ENCODE data around the gene SIAH2. TPM values are rescaled to one million over a fixed set of nuclear protein-coding genes. Genes with fewer than 3 reads are reported as not detected.

SIAH2 gene
- total RNA-seq, 1 experiment from 2014 or later: 17.1 TPM

DNA sequence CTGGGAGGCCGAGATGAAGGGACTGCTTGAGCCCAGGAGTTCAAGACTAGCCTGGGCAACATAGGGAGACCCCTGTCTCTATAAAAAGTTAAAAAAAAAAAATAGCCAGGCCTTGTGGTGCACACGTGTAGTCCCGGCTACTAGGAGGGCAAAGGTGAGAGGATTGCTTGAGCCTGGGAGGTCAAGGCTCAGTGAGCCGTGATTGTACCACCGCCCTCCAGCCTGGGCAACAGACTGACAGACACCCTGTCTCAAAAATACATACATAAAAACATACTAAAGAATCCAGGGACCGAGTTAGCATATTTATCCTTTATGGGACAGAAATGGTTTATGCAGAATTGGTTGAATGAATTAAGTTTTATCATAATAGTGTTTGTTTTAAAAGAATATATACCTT, 13.7 kb downstream of the SIAH2 start (continued):
- TF ChIP-seq, protein P1, sequence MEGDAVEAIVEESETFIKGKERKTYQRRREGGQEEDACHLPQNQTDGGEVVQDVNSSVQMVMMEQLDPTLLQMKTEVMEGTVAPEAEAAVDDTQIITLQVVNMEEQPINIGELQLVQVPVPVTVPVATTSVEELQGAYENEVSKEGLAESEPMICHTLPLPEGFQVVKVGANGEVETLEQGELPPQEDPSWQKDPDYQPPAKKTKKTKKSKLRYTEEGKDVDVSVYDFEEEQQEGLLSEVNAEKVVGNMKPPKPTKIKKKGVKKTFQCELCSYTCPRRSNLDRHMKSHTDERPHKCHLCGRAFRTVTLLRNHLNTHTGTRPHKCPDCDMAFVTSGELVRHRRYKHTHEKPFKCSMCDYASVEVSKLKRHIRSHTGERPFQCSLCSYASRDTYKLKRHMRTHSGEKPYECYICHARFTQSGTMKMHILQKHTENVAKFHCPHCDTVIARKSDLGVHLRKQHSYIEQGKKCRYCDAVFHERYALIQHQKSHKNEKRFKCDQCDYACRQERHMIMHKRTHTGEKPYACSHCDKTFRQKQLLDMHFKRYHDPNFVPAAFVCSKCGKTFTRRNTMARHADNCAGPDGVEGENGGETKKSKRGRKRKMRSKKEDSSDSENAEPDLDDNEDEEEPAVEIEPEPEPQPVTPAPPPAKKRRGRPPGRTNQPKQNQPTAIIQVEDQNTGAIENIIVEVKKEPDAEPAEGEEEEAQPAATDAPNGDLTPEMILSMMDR (IDR thresholded peaks at IDR 0.05): no peak
- TF ChIP-seq, protein P2, sequence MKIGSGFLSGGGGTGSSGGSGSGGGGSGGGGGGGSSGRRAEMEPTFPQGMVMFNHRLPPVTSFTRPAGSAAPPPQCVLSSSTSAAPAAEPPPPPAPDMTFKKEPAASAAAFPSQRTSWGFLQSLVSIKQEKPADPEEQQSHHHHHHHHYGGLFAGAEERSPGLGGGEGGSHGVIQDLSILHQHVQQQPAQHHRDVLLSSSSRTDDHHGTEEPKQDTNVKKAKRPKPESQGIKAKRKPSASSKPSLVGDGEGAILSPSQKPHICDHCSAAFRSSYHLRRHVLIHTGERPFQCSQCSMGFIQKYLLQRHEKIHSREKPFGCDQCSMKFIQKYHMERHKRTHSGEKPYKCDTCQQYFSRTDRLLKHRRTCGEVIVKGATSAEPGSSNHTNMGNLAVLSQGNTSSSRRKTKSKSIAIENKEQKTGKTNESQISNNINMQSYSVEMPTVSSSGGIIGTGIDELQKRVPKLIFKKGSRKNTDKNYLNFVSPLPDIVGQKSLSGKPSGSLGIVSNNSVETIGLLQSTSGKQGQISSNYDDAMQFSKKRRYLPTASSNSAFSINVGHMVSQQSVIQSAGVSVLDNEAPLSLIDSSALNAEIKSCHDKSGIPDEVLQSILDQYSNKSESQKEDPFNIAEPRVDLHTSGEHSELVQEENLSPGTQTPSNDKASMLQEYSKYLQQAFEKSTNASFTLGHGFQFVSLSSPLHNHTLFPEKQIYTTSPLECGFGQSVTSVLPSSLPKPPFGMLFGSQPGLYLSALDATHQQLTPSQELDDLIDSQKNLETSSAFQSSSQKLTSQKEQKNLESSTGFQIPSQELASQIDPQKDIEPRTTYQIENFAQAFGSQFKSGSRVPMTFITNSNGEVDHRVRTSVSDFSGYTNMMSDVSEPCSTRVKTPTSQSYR (CRISPR knock-in tag; IDR thresholded peaks at IDR 0.05): no peak
- TF ChIP-seq, protein P3, sequence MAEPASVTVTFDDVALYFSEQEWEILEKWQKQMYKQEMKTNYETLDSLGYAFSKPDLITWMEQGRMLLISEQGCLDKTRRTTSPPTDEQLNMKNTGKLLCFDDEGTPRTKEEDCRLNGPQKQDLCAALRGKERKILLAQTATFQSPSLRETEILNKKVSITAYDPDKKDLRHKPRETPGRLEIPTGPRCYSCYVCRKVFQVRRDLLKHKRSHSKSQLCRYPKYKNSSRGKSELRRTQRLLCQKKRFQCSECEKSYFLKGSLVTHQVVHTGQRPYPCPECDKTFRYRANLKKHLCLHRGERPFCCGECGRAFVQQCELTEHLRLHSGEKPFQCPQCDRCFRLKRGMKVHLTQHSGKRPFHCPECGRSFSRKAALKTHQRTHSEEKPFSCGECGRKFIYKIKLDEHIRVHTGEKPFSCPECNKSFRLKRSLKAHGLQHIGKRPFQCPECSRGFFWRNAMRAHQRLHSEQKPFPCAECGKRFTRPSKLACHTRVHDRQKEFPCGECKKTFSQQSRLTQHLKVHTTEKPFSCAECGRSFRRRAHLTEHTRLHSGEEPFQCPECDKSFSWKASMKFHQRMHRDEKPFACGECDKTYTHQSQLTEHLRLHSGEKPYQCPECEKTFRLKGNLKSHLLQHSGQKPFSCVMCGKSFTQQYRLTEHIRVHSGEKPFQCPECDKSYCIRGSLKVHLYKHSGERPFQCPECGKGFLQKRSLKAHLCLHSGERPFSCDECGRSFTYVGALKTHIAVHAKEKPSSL (CRISPR knock-in tag; conservative IDR thresholded peaks at IDR 0.05): no peak
- no peak for TF ChIP-seq MXD4 (CRISPR knock-in tag; IDR thresholded peaks at IDR 0.05; ENCODE audit: borderline replicate concordance)
- TF ChIP-seq, protein P4, sequence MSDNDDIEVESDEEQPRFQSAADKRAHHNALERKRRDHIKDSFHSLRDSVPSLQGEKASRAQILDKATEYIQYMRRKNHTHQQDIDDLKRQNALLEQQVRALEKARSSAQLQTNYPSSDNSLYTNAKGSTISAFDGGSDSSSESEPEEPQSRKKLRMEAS (CRISPR knock-in tag; IDR thresholded peaks at IDR 0.05): no peak
- TF ChIP-seq EMX1 (CRISPR knock-in tag; IDR thresholded peaks at IDR 0.05): no peak
- no peak for TF ChIP-seq ZNF423 (CRISPR knock-in tag; IDR thresholded peaks at IDR 0.05)
- TF ChIP-seq HMGA2 (CRISPR knock-in tag; IDR thresholded peaks at IDR 0.05): no peak
- TF ChIP-seq, protein P5, sequence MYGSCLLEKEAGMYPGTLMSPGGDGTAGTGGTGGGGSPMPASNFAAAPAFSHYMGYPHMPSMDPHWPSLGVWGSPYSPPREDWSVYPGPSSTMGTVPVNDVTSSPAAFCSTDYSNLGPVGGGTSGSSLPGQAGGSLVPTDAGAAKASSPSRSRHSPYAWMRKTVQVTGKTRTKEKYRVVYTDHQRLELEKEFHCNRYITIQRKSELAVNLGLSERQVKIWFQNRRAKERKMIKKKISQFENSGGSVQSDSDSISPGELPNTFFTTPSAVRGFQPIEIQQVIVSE (CRISPR knock-in tag; IDR thresholded peaks at IDR 0.05; ENCODE audit: borderline replicate concordance): no peak
- no peak for TF ChIP-seq TCF7 (CRISPR knock-in tag; IDR thresholded peaks at IDR 0.05; ENCODE audit: low read depth)

DNA sequence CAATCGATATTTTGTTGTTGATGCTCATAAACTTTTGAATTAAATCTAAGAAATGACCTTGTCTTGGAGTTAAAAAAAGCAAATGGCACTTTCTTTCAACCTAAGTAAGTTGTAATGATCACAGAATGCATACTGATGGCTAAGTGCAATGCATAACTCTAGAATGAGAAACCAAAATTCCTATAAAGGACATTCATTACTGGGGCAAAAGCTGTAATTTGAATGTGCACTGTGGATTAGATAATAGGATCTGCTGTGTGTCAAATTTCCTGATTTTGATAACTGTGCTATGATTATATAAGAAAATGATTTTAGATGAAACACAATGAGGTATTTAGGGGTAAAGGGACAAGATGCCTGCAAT, 14.3 kb downstream of the SIAH2 start:
- Mint-ChIP-seq H3K27me3 (ENCODE audit: low read depth) (no peaks in the 10 kb centered on the region), H3K27ac (no peak overlapping the region), H3K36me3 (no peaks in the 10 kb centered on the region), H3K4me1 (peaks cover 13% of the 10 kb centered on the region), H3K4me3 (no peak overlapping the region), H3K9me3 (no peaks in the 10 kb centered on the region)
- CTCF ChIA-PET: no interaction called here
- POLR2A ChIA-PET: no interaction called here
- DNase-seq (ENCODE audit: low spot score) (no peak), ATAC-seq (no peak)
- TF ChIP-seq NFATC4 (CRISPR knock-in tag; IDR thresholded peaks at IDR 0.05): no peak

DNA sequence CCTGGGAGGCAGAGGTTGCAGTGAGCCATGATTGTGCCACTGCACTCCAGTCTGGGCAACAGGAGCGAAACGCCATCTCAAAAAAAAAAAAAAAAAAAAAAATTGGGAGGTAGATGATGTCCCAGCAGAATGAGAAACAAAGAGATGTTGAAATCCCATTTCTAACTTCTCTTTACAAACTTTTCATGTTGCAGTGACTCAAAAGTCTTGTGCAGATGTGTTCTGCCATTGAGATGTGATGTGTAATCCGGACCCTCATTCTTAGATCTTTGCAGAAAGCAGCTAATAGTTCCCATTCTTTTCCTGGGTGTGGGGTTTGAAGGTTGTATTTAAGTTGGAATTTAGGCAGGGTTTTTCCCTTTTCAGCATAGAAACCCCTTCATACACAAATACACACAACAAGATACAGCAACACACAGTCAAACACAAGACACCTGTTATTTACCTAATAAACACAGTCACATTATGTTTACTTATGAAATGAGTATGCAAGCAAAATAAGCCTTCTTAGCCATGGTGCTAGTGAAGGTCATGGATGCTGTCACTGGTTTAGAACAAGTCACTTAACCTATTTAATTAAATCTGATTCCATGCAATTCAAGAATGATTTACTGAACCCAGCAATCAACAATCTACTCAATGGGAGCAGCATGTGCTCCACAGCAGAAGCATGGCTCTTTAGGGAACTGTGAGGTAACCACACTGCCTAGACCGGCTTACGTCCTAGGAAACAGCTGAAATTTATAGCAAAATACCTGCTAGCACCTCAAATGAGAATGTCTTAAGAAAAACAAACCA, 14.9 kb downstream of the SIAH2 start:
- ATAC-seq: peak; percentile 24; the same call in 1 of the 2 replicates
- Mint-ChIP-seq H3K27ac (no peak overlapping the region; the same call in 1 of the 2 replicates), H3K4me1 (peaks cover 13% of the 10 kb centered on the region)

More for the DNA sequence above, 14.9 kb downstream of the SIAH2 start:
- CTCF ChIA-PET: interaction anchor here (0.7 to 1.7 kb wide), 3 partner anchors 23 to 98 kb away, joined by 4 read pairs; no protein-coding TSS in a partner anchor
- Mint-ChIP-seq H3K9me3 (no peaks in the 10 kb centered on the region), H3K36me3 (no peaks in the 10 kb centered on the region), H3K27me3 (ENCODE audit: low read depth) (no peaks in the 10 kb centered on the region), H3K4me3 (no peak overlapping the region)
- no peak for DNase-seq (ENCODE audit: low spot score)
- TF ChIP-seq TEAD4 (CRISPR knock-in tag; IDR thresholded peaks at IDR 0.05): no peak
- no peak for TF ChIP-seq PRRX2 (CRISPR knock-in tag; IDR thresholded peaks at IDR 0.05)
- TF ChIP-seq, protein P6, sequence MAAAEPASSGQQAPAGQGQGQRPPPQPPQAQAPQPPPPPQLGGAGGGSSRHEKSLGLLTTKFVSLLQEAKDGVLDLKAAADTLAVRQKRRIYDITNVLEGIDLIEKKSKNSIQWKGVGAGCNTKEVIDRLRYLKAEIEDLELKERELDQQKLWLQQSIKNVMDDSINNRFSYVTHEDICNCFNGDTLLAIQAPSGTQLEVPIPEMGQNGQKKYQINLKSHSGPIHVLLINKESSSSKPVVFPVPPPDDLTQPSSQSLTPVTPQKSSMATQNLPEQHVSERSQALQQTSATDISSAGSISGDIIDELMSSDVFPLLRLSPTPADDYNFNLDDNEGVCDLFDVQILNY (CRISPR knock-in tag; IDR thresholded peaks at IDR 0.05): no peak
- TF ChIP-seq, protein P7, sequence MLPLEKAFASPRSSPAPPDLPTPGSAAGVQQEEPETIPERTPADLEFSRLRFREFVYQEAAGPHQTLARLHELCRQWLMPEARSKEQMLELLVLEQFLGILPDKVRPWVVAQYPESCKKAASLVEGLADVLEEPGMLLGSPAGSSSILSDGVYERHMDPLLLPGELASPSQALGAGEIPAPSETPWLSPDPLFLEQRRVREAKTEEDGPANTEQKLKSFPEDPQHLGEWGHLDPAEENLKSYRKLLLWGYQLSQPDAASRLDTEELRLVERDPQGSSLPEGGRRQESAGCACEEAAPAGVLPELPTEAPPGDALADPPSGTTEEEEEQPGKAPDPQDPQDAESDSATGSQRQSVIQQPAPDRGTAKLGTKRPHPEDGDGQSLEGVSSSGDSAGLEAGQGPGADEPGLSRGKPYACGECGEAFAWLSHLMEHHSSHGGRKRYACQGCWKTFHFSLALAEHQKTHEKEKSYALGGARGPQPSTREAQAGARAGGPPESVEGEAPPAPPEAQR (CRISPR knock-in tag; IDR thresholded peaks at IDR 0.05): no peak
- TF ChIP-seq, protein P3 (CRISPR knock-in tag; conservative IDR thresholded peaks at IDR 0.05): no peak
- POLR2A ChIA-PET: no interaction called here

Data from WTC11 (cell line).